A673 (cell line): ENCODE results near the gene MOGAT3. TPM values are rescaled to one million over a fixed set of nuclear protein-coding genes. Genes with fewer than 3 reads are reported as not detected.

Source experiments
- BruUV-seq: library from RNA; stranded (reverse); fragments of 400-500 nt; replicated peaks from 2 replicates; lab custom pipeline; 2021; lab: Mats Ljungman, UMichigan
- CTCF ChIA-PET: fragments of 300-600 bp; sonication (Branson Sonifier 250); formaldehyde crosslinking; loops from one replicate; lab custom pipeline; 2022; ENCODE audit warnings: antibody characterized with exemption; lab: Charles Lee
- POLR2A ChIA-PET: fragments of 300-600 bp; sonication (Branson Sonifier 250); formaldehyde crosslinking; loops from one replicate; lab custom pipeline; 2022; ENCODE audit warnings: antibody characterized with exemption; ENCODE audit not compliant: low non-redundant PET; lab: Charles Lee
- DNase-seq: peaks from one replicate; pipeline ENCODE4 v3.0.0-alpha.2; 2015; ENCODE audit warnings: low spot score
- H3K27ac ChIP-seq: fragments of 200-600 bp; sonication (generic); 2 replicates; pipeline ENCODE4 v1.5.1; 2016; ENCODE audit warnings: mixed run types, low read depth, mild to moderate bottlenecking, mixed read lengths, antibody characterized with exemption, low read length; ENCODE audit not compliant: poor library complexity, severe bottlenecking
- H3K27me3 ChIP-seq: fragments of 200-600 bp; sonication (generic); replicated peaks from 2 replicates; pipeline ENCODE4 v1.6.1; 2017; ENCODE audit warnings: mixed run types, low read depth, mild to moderate bottlenecking, mixed read lengths, antibody characterized with exemption, low read length; ENCODE audit not compliant: insufficient read depth, poor library complexity
- H3K36me3 ChIP-seq: fragments of 200-600 bp; sonication (generic); 2 replicates; pipeline ENCODE4 v1.6.1; 2016; ENCODE audit warnings: mixed run types, mild to moderate bottlenecking, mixed read lengths, antibody characterized with exemption, low read length; ENCODE audit not compliant: insufficient read depth, poor library complexity, severe bottlenecking
- H3K4me1 ChIP-seq: fragments of 200-600 bp; sonication (generic); 2 replicates; pipeline ENCODE4 v1.6.1; 2017; ENCODE audit warnings: mixed run types, mild to moderate bottlenecking, mixed read lengths, antibody characterized with exemption, low read length; ENCODE audit not compliant: insufficient read depth, poor library complexity, severe bottlenecking
- H3K4me3 ChIP-seq: fragments of 200-600 bp; sonication (generic); 2 replicates; pipeline ENCODE4 v1.5.1; 2016; ENCODE audit warnings: low read depth, mixed run types, mild to moderate bottlenecking, mixed read lengths, low read length; ENCODE audit not compliant: poor library complexity, severe bottlenecking
- H3K9me3 ChIP-seq: fragments of 200-600 bp; sonication (generic); 2 replicates; pipeline ENCODE4 v1.6.1; 2016; ENCODE audit warnings: mixed run types, low read depth, mild to moderate bottlenecking, mixed read lengths, antibody characterized with exemption, low read length; ENCODE audit not compliant: poor library complexity, severe bottlenecking
- CTCF ChIP-seq: fragments of 300-800, 200-600 bp; sonication (generic); conservative IDR thresholded peaks from 2 replicates; pipeline ENCODE4 v1.5.1; 2017; ENCODE audit warnings: low read depth, mild to moderate bottlenecking, antibody characterized with exemption, low read length, moderate library complexity, mixed read lengths
- EZH2 ChIP-seq: fragments of 200-600 bp; sonication (generic); IDR thresholded peaks from 2 replicates; pipeline ENCODE4 v1.6.1; 2017; ENCODE audit warnings: borderline replicate concordance, low read depth, mild to moderate bottlenecking, mixed read lengths, antibody characterized with exemption, low read length; ENCODE audit not compliant: poor library complexity, severe bottlenecking
- intact Hi-C: fragments of 100-400 bp; cut with micrococcal nuclease; formaldehyde crosslinking; loops from one replicate; pipeline ENCODE4 v1.10.0; 2022; ENCODE audit not compliant: unreplicated experiment
- total RNA-seq: library from RNA; stranded (reverse); gene quantifications from 2 replicates; pipeline ENCODE4 v1.2.3, GENCODE V29; 2021

Gene MOGAT3
- total RNA-seq, 1 experiment from 2014 or later = not detected

DNA sequence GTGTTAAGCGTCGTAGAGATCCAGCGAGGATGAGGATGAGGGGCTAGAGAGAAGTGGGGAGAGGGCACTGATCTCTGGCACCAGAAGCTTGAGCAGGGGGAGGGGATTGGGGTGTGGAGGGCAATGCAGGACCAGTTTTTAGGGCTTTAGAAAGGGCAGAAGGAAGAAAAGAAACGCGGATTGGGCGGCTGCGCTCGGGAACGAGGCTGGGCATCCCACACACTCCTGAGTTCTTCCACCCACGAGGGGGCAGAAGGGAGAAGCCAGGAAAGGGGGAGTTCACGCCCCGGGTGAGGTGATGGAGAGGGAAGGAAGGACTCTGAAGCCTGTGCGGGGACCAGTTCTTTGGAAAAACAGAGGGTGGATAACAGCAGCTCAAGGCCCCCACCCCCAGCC, 29.4 kb downstream of the MOGAT3 start:
- no peak overlapping the region for H3K4me3 ChIP-seq
- H3K9me3 ChIP-seq = no peaks in the 10 kb centered on the region
- H3K27me3 ChIP-seq = peaks cover 61% of the 10 kb centered on the region
- POLR2A ChIA-PET = no interaction called here
- H3K27ac ChIP-seq = no peak overlapping the region
- BruUV-seq = no TSS peak
- DNase-seq = peak; percentile 45
- TF ChIP-seq EZH2 (no peak), CTCF (peak; percentile 41; the same call in 1 of the 2 replicates)
- H3K4me1 ChIP-seq = peaks cover 49% of the 10 kb centered on the region
- intact Hi-C loops = loop anchor here (10.0 kb wide), 1 partner anchor 77 kb away; no protein-coding TSS in a partner anchor
- H3K36me3 ChIP-seq = no peaks in the 10 kb centered on the region
- CTCF ChIA-PET = interaction anchor here (0.6 to 1.2 kb wide), 2 partner anchors 27 to 77 kb away, joined by 7 read pairs; no protein-coding TSS in a partner anchor

DNA sequence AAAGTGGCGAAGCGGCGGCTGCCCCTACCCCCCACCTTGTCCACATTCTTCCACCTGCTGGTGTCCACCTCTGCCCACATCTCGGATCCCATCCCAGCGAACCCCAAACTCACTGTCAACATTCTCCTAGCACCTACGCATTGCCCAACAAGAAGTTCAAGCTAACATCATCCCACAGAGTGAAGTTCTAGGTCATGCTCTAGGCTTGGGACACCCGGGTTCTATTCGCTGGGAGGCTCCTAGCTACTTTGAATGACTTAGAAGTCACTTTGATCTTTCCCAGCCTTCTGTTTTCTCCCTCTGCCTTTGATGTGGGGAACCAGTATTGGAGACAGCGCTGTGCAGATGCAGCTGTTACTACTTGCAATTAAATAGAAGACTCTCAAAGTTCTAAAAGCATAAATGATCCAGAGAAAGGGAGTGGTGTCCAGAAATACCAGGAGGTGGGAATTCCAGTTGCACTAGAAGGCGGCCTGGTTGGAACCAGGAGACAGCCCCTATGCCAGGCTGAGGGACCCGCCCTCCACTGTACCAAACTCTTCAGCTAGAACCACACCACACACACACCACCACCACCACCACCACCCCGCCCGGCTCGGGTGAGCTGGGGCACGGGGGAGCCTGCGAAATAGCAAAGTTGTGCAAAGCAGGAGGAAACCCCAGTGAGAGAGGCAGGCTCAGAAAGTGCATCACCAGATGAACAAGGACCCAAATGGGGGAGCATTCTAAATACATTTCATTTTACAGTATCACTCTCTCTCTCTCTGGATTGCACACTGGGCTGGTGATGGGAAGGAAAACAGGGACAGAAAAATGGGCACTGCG, 30.0 kb downstream of the MOGAT3 start:
- ChIA-PET CTCF (interaction anchor here (0.6 to 1.2 kb wide), 2 partner anchors 27 to 76 kb away, joined by 7 read pairs; no protein-coding TSS in a partner anchor), POLR2A (no interaction called here)
- Histone ChIP-seq H3K36me3 (no peaks in the 10 kb centered on the region), H3K4me3 (no peak overlapping the region), H3K27ac (no peak overlapping the region), H3K27me3 (peaks cover 61% of the 10 kb centered on the region), H3K4me1 (peaks cover 55% of the 10 kb centered on the region), H3K9me3 (no peaks in the 10 kb centered on the region)
- intact Hi-C loops = loop anchor here (10.0 kb wide), 1 partner anchor 76 kb away; no protein-coding TSS in a partner anchor
- no peak for TF ChIP-seq EZH2
- no TSS peak for BruUV-seq
- no peak for DNase-seq

- Histone ChIP-seq H3K36me3 (no peaks in the 10 kb centered on the region), H3K27ac (no peak overlapping the region), H3K4me3 (no peak overlapping the region), H3K27me3 (peaks cover 62% of the 10 kb centered on the region), H3K9me3 (no peaks in the 10 kb centered on the region), H3K4me1 (peaks cover 58% of the 10 kb centered on the region)
- BruUV-seq = no TSS peak
- peak; percentile 79 for DNase-seq
- intact Hi-C loops = loop anchor here (10.0 kb wide), 1 partner anchor 75 kb away; no protein-coding TSS in a partner anchor
- POLR2A ChIA-PET = no interaction called here
- TF ChIP-seq EZH2 (no peak), CTCF (peak; percentile 99)
- CTCF ChIA-PET = interaction anchor here (1.2 kb wide), 1 partner anchor 26 kb away, joined by 7 read pairs; no protein-coding TSS in a partner anchor
Measured at GRCh38 chr7:101169838-101170551, 30.8 kb downstream of the MOGAT3 start.
